Kidney (tissue), 14 donors: ENCODE data around the gene FZR1. TPM values are rescaled to one million over a fixed set of nuclear protein-coding genes. Genes with fewer than 3 reads are reported as not detected.

ENCODE experiments used
- DNase-seq, 5 donors: peaks; one replicate each; pipeline ENCODE4 v3.0.0-alpha.2; 2013 to 2020
- FAIRE-seq: peaks from 2 replicates; lab custom pipeline; 2012; peaks lifted over from hg19 to GRCh38; lab: Jason Lieb, UNC
- H3K27ac ChIP-seq, 2 donors: one replicate each; pipeline ENCODE4 v1.7.0; 2013; ENCODE audit warnings: low read depth in 2 of 2, low read length in 2 of 2, inconsistent platforms in 1 of 2
- H3K27me3 ChIP-seq: one replicate; pipeline ENCODE4 v1.7.1; 2013; ENCODE audit warnings: low read length, inconsistent platforms; ENCODE audit not compliant: control insufficient read depth, insufficient read depth
- H3K36me3 ChIP-seq, 3 donors: one replicate each; pipeline versions ENCODE4 v1.7.0 to v1.7.1; 2013; ENCODE audit warnings: low read length in 3 of 3, control low read depth in 1 of 3, inconsistent platforms in 1 of 3; ENCODE audit not compliant: insufficient read depth in 3 of 3, control insufficient read depth in 2 of 3
- H3K4me1 ChIP-seq, 3 donors: one replicate each; pipeline versions ENCODE4 v1.7.0 to v1.7.1; 2013; ENCODE audit warnings: low read length in 3 of 3, inconsistent platforms in 1 of 3, low read depth in 1 of 3; ENCODE audit not compliant: control insufficient read depth in 2 of 3, insufficient read depth in 2 of 3
- H3K4me3 ChIP-seq, 3 donors: one replicate each; pipeline versions ENCODE4 v1.7.0 to v1.8.1; 2013; ENCODE audit warnings: low read length in 3 of 3, control low read depth in 1 of 3, inconsistent platforms in 1 of 3
- H3K9ac ChIP-seq, 3 donors: one replicate each; pipeline versions ENCODE4 v1.7.0 to v1.7.1; 2013; ENCODE audit warnings: low read length in 3 of 3, control low read depth in 1 of 3, inconsistent platforms in 1 of 3
- H3K9me3 ChIP-seq, 3 donors: one replicate each; pipeline versions ENCODE4 v1.7.0 to v1.7.1; 2013; ENCODE audit warnings: low read length in 3 of 3, control low read depth in 1 of 3, inconsistent platforms in 1 of 3; ENCODE audit not compliant: control insufficient read depth in 2 of 3, insufficient read depth in 1 of 3
- intact Hi-C: fragments of 100-400 bp; cut with DNase I; formaldehyde crosslinking; loops from one replicate; pipeline ENCODE4 v1.11.1; 2022
- polyA plus RNA-seq: library from polyadenylated mRNA; stranded (reverse); fragments of 350-450 nt; fragmentation: Illumina TruSeq; extraction: RNeasy Lipid Tissue Mini Kit (QIAGEN cat#74804); gene quantifications from one replicate; pipeline ENCODE4 v1.2.3, GENCODE V29; 2014; ENCODE audit warnings: low read depth, low replicate concordance; ENCODE audit not compliant: insufficient read depth
- total RNA-seq: library from RNA; stranded (reverse); fragmentation: NEBNext Ultra II Directional; extraction: Animal tissue kit (Norgen Biotek cat#: 25700); gene quantifications from one replicate; pipeline ENCODE4 v1.2.1, GENCODE V29; 2021
- TF ChIP-seq, protein P1 (sequence below): IDR thresholded peaks from 3 replicates; pipeline ENCODE4 v1.5.1; 2012; ENCODE audit warnings: mild to moderate bottlenecking, moderate library complexity, borderline replicate concordance; ENCODE audit not compliant: insufficient read depth; ENCODE audit errors: extremely low read depth
- donor health status: control.
- donor health status: control.
- donor health status: control.
- donor health status: control.
- donor health status: control.
- donor health status: DM: yes; HTN: yes; CAD: no.
- donor health status: Normal renal cell carcinoma (clear cell type).

FZR1 gene
- total and polyA plus RNA-seq, 2 donors from 2014 or later, result 28.4 to 48.0 TPM

DNA sequence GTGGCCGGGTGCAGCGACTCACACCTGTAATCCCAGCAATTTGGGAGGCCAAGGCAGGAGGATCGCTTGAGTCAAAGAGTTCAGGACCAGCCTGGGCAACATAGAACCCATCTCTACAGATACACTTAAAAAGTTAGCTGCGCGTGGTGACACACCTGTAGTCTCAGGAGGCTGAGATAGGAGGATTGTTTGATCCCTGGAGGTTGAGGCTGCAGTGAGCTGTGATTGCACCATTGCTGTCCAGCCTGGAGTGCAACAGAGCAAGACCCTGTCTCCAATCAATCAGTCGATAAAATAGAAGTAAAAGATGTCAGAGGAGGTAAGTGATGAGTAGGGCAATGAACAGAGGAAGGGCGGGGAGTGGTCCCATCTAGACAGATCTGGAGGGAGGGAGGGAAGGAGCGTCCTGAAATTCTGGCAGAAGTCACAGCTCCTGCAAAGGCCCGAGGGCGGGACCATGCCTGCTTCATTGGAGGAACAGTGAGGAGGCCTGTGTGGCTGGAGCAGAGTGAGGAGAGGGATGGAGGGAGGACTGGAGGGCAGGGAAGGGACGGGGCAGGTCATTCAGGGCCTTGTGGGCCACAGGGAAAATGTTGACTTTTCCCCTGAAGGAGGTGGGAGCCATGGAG, 35.5 kb upstream of the FZR1 start:
- peaks cover 0 to 17% (median 5%) of the 10 kb centered on the region in 3 donors for H3K4me1 ChIP-seq
- no peaks in the 10 kb centered on the region for H3K27me3 ChIP-seq
- FAIRE-seq (no peak), DNase-seq (no peak)
- no peaks in the 10 kb centered on the region for H3K9me3 ChIP-seq
- H3K4me3 ChIP-seq, result no peak overlapping the region
- H3K27ac ChIP-seq, result no peak overlapping the region
- H3K9ac ChIP-seq, result no peak overlapping the region
- H3K36me3 ChIP-seq, result peaks cover 0 to 6% (median 3%) of the 10 kb centered on the region in 3 donors
- intact Hi-C loops, result loop anchor here (10.0 kb wide), 1 partner anchor 146 kb away; no protein-coding TSS in a partner anchor
- TF ChIP-seq, protein P1, sequence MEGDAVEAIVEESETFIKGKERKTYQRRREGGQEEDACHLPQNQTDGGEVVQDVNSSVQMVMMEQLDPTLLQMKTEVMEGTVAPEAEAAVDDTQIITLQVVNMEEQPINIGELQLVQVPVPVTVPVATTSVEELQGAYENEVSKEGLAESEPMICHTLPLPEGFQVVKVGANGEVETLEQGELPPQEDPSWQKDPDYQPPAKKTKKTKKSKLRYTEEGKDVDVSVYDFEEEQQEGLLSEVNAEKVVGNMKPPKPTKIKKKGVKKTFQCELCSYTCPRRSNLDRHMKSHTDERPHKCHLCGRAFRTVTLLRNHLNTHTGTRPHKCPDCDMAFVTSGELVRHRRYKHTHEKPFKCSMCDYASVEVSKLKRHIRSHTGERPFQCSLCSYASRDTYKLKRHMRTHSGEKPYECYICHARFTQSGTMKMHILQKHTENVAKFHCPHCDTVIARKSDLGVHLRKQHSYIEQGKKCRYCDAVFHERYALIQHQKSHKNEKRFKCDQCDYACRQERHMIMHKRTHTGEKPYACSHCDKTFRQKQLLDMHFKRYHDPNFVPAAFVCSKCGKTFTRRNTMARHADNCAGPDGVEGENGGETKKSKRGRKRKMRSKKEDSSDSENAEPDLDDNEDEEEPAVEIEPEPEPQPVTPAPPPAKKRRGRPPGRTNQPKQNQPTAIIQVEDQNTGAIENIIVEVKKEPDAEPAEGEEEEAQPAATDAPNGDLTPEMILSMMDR, result no peak

- Histone ChIP-seq H3K9me3 (no peaks in the 10 kb centered on the region), H3K4me3 (no peak overlapping the region), H3K27me3 (no peaks in the 10 kb centered on the region), H3K9ac (peak overlapping the region in 1 of 3 donors; percentile 19), H3K27ac (no peak overlapping the region), H3K36me3 (peaks cover 0 to 10% (median 6%) of the 10 kb centered on the region in 3 donors), H3K4me1 (peaks cover 0 to 17% (median 9%) of the 10 kb centered on the region in 3 donors)
- DNase-seq (peak in 2 of 5 donors; percentile 40 to 65), FAIRE-seq (no peak)
- intact Hi-C loops, result loop anchor here (10.0 kb wide), 1 partner anchor 147 kb away; no protein-coding TSS in a partner anchor
- TF ChIP-seq, protein P1, result peak; percentile 62
Observed at GRCh38 chr19:3471954-3472655, 34.0 kb upstream of the FZR1 start.

DNA sequence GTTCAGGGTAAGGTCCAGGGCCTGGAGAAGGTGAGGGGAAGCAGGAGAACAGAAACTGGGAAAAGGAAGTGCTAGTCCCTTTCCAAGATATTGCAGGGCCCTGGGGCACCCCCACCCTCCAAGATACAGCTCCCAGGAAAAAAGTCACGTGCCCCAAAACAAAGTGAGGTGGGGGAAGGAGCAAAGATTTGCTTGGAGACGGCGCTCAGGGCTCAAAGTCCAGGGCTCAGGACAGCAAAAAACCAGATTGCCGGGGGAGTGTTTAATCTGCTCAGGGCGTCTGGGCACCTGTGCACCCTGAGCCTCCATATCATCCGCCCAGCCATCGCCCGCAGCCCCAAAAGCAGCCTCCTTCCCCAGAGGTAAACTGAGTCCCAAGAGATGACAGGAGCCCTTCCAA, 32.1 kb upstream of the FZR1 start:
- Histone ChIP-seq H3K4me3 (no peak overlapping the region), H3K36me3 (peaks cover 0 to 10% (median 9%) of the 10 kb centered on the region in 3 donors), H3K9me3 (no peaks in the 10 kb centered on the region), H3K9ac (no peak overlapping the region), H3K27me3 (no peaks in the 10 kb centered on the region), H3K4me1 (peaks cover 0 to 17% (median 9%) of the 10 kb centered on the region in 3 donors), H3K27ac (peak overlapping the region; percentile 1 to 48)
- intact Hi-C loops, result loop anchor here (10.0 kb wide), 1 partner anchor 149 kb away; no protein-coding TSS in a partner anchor
- FAIRE-seq, result no peak
- TF ChIP-seq, protein P1, result no peak
- peak in 1 of 5 donors; percentile 55 for DNase-seq
